ENCODE results near the gene KCNIP1. TPM values are rescaled to one million over a fixed set of nuclear protein-coding genes. Genes with fewer than 3 reads are reported as not detected.
A peak's percentile ranks its signal among the peaks of the same experiment; 100 is the strongest.

Gene KCNIP1
- total RNA-seq, 1 donor from 2014 or later = 0.57 TPM

DNA sequence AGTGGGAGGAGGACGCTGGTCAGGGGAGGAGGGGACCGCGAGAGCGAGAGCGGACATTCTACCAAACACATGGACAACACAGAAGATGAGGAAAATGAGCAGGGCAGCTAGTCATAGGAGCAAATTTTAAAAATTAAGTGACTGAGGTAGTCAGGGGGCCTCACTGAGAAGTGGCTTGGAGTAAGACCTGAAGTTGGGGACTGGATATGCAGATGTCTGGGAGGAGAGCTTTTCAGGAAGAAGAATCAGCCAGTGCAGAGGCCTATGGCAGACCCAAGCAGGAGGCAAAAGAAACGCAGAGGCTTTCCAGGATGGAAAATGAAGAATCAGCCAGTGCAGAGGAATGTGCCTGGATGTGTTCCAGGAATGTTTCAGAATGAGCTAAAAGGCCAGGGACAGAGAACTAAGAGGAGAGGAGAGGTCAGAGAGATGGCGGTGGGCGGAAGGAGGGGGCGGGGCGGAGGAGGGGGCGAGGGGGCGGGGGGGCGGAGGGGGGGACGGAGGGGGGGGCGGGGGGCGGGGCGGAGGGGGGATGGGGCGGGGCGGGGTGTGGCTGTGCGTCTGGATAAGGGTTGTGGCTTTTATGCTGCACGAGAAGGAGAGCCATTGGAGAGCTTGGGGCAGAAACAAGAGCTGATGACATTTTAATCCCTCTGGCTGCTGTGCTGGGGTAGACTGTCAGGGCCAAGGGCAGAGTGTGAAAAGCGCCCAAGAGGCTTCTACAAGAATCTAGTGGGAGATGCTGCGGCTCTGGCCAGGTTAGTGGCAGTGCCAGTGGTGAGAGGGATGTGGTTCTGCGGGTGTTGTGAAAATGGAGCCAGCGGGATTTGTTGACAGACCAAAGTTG lies 129.6 kb downstream of the KCNIP1 start:
- intact Hi-C loops (cut with DNase I) = loop anchor here (5.0 to 10.0 kb wide), 2 partner anchors 366 to 409 kb away; no protein-coding TSS in a partner anchor
- no peak for DNase-seq (ENCODE audit: low spot score)

GRCh38 chr5:170634256-170634990 lies 130.6 kb downstream of the KCNIP1 start:
- intact Hi-C loops (cut with DNase I) = loop anchor here (5.0 to 10.0 kb wide), 2 partner anchors 367 to 410 kb away; no protein-coding TSS in a partner anchor
- peak; percentile 22 for DNase-seq (ENCODE audit: low spot score)

DNA sequence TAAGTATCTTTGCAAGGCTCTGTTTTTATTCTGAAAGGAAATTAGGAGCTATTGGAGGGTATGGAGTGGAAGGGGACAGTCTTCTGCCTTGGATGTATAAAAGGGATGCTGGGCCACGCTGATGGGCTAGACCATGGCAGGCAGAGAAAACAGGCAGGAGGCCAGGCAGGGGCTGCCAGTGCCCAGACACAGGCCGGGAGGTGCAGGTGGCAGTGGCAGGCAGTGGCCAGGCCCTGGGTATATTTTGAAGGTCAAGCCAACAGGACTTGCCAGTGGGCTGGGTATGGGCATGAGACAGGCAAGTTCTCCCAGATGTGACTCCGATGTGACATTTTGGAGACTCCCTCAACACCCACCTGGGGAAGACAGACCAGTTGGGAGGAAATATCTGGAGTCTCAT lies 131.9 kb downstream of the KCNIP1 start:
- intact Hi-C loops (cut with DNase I) = loop anchor here (5.0 to 10.0 kb wide), 2 partner anchors 411 to 702 kb away; no protein-coding TSS in a partner anchor
- DNase-seq (ENCODE audit: low spot score) = no peak

- intact Hi-C loops (cut with DNase I) = loop anchor here (5.0 to 10.0 kb wide), 2 partner anchors 411 to 701 kb away; no protein-coding TSS in a partner anchor
- DNase-seq (ENCODE audit: low spot score) = no peak
Measured at GRCh38 chr5:170636206-170636605, 132.4 kb downstream of the KCNIP1 start.

DNA sequence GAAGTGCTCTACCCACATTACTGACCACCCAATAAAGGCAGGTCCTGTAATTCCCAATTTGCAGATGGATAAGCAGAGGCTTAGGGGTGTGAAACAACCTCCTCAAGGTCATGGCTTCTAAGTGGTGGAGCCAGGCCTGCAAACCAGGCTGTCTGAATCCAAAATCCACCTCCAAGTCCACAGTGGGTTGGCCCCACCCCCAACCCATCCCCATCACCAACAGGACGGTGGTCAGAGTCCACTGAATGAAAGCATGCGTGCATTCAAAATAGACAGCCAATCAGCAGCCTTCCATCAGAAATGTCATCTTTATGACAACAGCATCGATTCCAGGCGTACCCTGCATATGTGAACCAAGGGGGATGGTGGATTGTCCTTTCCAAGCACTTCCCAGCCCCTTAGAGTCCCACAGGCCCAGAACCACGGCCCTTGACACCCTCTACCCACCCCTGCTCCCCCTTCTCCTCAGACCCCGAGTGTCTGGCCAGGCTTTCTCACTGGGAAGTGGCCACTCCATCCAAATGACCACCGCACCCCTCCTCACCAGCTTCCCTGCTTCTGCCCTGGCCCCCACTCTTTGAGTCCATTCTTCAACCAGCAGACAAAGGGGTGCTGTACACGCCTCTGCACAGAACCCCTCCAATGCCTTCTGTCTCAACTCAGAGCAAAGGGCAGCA lies 133.1 kb downstream of the KCNIP1 start:
- intact Hi-C loops (cut with DNase I) = loop anchor here (5.0 to 10.0 kb wide), 2 partner anchors 412 to 700 kb away; no protein-coding TSS in a partner anchor
- no peak for DNase-seq (ENCODE audit: low spot score)

DNA sequence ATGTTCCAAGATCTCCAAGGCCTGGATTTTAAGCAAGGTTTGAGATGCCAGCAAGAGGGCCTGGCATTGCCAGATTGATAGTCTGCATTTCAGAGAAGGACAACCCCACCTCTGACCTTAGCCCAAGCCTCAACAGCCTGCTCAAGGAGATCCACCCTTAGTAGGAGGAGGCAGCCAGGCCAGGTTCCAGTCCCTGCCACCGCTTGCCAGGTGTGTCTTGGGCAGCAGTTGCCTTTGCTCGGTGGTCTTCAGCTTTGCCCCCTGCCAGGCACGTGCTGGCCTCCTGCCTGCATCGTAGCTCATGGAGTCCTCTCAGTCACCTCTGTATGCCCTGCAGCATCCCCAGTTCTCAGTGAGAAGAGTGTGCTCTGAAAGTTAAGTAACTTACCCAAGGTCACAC lies 134.2 kb downstream of the KCNIP1 start:
- no peak for DNase-seq (ENCODE audit: low spot score)
- intact Hi-C loops (cut with DNase I) = loop anchor here (2.0 to 10.0 kb wide), 3 partner anchors 153 to 699 kb away; no protein-coding TSS in a partner anchor

- intact Hi-C loops (cut with DNase I) = loop anchor here (2.0 to 10.0 kb wide), 3 partner anchors 152 to 699 kb away; no protein-coding TSS in a partner anchor
- DNase-seq (ENCODE audit: low spot score) = peak; percentile 80
Measured at GRCh38 chr5:170638454-170639220, 134.8 kb downstream of the KCNIP1 start.

GRCh38 chr5:170639221-170639925 lies 135.6 kb downstream of the KCNIP1 start:
- peak; percentile 63 for DNase-seq (ENCODE audit: low spot score)
- intact Hi-C loops (cut with DNase I) = loop anchor here (2.0 to 10.0 kb wide), 3 partner anchors 151 to 698 kb away; no protein-coding TSS in a partner anchor

GRCh38 chr5:170640731-170641588 lies 137.1 kb downstream of the KCNIP1 start:
- intact Hi-C loops (cut with DNase I) = loop anchor here (5.0 kb wide), 1 partner anchor 101 kb away; no protein-coding TSS in a partner anchor
- DNase-seq (ENCODE audit: low spot score) = peak; percentile 72

GRCh38 chr5:170641589-170642031 lies 137.8 kb downstream of the KCNIP1 start:
- intact Hi-C loops (cut with DNase I) = loop anchor here (5.0 kb wide), 1 partner anchor 101 kb away; no protein-coding TSS in a partner anchor
- peak; percentile 59 for DNase-seq (ENCODE audit: low spot score)

DNA sequence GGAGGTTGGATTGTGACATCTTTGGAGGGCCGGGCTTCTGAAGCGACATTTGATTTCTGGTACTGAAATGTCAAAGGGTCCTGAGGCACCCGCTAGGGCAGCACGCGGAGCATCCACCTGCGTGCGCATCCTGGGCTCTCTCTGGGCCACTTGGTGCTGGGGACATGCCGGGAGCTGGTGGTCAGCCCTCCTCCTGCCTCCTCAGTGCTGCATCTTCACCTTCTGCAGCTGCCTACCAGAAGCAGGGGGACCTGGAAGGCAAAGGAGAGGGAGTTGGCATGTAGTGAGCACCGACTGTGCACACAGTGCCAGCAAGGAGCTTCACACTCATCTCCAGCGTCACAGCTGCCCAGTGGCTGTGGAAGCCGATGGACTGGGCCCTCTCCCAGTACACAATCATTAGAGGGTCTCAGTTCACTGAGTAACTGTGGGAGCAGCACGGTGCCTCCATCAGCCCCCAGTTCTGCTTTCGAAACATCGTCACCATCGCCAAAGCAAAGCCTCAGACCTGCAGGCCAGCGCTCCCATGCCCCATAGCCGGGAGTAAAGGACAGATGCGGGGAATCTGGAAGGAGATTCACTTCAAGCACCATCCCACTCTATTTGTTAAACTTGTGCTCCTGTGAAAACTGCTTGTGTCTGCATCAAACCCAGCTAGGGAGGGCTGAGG lies 138.4 kb downstream of the KCNIP1 start:
- intact Hi-C loops (cut with DNase I) = loop anchor here (5.0 kb wide), 1 partner anchor 100 kb away; no protein-coding TSS in a partner anchor
- DNase-seq (ENCODE audit: low spot score) = peak; percentile 66

DNA sequence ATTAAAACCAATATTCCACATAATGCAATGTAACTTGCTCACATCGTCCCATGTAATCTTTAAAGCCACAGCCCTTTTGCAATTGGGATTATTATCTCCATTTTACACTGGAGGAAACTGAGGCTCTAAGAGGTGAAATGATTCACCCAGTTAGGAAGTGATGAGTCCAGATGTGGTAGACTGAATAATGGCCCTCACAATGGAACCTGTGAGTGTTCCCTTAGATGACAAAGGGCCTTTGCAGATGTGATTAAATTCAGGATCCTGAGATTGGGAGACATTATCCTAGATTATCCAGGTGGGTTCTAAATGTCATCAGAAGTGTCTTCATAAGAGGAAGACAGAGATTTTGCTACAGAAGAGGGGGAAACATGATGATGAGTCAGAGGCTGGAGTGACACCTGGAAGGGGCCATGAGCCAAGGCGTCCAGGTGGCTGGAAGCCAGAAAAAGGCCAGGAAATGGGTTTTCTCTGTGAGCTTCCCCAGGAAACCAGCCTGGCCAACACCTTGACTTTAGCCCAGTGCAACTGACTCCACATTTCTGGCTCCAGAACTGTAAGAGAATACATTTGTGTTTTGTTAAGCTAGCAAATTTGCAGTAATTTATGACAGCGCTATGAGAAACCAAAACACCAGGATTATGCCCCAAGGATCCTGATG lies 139.1 kb downstream of the KCNIP1 start:
- intact Hi-C loops (cut with DNase I) = loop anchor here (5.0 kb wide), 1 partner anchor 99 kb away; no protein-coding TSS in a partner anchor
- peak; percentile 59 for DNase-seq (ENCODE audit: low spot score)

GRCh38 chr5:170643591-170643990 lies 139.8 kb downstream of the KCNIP1 start:
- peak; percentile 53 for DNase-seq (ENCODE audit: low spot score)
- intact Hi-C loops (cut with DNase I) = loop anchor here (5.0 kb wide), 1 partner anchor 99 kb away; no protein-coding TSS in a partner anchor

- no peak for DNase-seq (ENCODE audit: low spot score)
- intact Hi-C loops (cut with DNase I) = loop anchor here (5.0 kb wide), 1 partner anchor 98 kb away; no protein-coding TSS in a partner anchor
Measured at GRCh38 chr5:170644501-170644900, 140.7 kb downstream of the KCNIP1 start.

GRCh38 chr5:170648541-170648940 lies 144.7 kb downstream of the KCNIP1 start:
- DNase-seq (ENCODE audit: low spot score) = no peak
- intact Hi-C loops (cut with DNase I) = no loop called here

DNA sequence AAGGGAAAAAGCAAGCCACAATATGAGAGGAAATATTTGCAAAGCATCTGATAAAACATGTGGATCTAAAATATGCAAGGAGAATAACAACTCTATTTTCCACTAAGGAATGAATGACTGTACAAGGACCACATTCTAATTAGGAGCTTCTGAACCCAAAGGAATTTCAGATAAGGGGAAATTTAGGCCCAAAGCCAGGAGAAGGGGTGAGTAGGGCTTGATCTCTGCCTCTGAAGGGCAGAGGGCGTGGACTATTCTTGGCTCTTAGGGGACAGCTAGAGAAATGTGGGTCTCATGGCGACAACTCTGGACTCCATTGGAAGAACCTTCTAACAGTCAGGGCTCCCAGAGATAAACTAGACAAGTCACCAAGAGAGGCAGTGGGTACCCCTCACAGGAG lies 147.0 kb downstream of the KCNIP1 start:
- DNase-seq (ENCODE audit: low spot score) = no peak
- intact Hi-C loops (cut with DNase I) = no loop called here

Data from cardiac septum (tissue), 1 donor.